Measurements from ENCODE around the gene TAF6. TPM values are rescaled to one million over a fixed set of nuclear protein-coding genes. Genes with fewer than 3 reads are reported as not detected.
A peak's percentile ranks its signal among the peaks of the same experiment; 100 is the strongest.

The TAF6 gene
- total RNA-seq, 1 donor from 2014 or later, result 22.9 TPM

DNA sequence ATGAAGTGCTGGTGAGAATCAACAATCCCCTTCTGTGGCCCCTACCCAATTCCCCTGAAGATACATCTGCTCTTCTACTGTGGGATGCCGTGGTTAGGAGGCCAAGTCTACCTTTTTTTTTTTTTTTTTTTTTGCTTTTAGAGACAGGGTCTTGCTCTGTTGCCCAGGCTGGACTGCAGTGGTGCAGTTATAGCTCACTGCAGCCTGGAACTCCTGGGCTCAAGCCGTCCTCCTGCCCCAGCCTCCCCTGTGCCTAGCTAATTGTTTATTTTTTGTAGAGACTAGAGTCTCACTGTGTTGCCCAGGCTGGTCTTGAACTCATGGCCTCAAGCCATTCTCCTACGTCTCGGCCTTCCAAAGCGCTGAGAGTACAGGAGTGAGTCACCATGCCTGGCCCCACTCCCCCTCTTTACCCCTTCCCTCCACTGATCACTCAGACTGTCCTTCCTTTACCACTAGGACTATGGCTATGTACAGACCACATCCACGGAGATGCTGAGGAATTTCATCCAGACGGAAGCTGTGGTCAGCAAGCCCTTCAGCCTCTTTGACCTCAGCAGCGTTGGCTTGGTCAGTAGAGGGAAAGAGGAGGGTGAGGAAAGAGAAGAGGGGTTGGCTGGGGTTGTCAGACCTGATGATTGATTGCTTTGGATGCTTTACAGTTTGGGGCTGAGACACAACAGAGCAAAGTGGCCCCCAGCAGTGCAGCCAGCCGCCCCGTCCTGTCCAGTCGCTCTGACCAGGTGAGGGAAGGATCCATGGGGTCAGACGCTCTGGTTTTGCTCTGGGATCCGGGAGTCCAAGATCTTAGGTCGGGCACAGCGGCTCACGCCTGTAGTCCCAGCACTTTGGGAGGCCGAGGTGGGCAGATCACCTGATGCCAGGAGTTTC, 16.0 kb downstream of the TAF6 start:
- TF ChIP-seq, protein P1, sequence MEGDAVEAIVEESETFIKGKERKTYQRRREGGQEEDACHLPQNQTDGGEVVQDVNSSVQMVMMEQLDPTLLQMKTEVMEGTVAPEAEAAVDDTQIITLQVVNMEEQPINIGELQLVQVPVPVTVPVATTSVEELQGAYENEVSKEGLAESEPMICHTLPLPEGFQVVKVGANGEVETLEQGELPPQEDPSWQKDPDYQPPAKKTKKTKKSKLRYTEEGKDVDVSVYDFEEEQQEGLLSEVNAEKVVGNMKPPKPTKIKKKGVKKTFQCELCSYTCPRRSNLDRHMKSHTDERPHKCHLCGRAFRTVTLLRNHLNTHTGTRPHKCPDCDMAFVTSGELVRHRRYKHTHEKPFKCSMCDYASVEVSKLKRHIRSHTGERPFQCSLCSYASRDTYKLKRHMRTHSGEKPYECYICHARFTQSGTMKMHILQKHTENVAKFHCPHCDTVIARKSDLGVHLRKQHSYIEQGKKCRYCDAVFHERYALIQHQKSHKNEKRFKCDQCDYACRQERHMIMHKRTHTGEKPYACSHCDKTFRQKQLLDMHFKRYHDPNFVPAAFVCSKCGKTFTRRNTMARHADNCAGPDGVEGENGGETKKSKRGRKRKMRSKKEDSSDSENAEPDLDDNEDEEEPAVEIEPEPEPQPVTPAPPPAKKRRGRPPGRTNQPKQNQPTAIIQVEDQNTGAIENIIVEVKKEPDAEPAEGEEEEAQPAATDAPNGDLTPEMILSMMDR (IDR thresholded peaks at IDR 0.05; ENCODE audit: insufficient read depth, low read length, severe bottlenecking), result no peak
- Histone ChIP-seq H3K36me3 (ENCODE audit: control insufficient read depth, insufficient read depth, low read length) (peaks cover 29% of the 10 kb centered on the region), H3K4me3 (ENCODE audit: low read depth, low read length) (no peak overlapping the region), H3K27me3 (ENCODE audit: control insufficient read depth, insufficient read depth, low read length) (no peaks in the 10 kb centered on the region)
- DNase-seq (ENCODE audit: low read depth) (no peak), FAIRE-seq (no peak)

DNA sequence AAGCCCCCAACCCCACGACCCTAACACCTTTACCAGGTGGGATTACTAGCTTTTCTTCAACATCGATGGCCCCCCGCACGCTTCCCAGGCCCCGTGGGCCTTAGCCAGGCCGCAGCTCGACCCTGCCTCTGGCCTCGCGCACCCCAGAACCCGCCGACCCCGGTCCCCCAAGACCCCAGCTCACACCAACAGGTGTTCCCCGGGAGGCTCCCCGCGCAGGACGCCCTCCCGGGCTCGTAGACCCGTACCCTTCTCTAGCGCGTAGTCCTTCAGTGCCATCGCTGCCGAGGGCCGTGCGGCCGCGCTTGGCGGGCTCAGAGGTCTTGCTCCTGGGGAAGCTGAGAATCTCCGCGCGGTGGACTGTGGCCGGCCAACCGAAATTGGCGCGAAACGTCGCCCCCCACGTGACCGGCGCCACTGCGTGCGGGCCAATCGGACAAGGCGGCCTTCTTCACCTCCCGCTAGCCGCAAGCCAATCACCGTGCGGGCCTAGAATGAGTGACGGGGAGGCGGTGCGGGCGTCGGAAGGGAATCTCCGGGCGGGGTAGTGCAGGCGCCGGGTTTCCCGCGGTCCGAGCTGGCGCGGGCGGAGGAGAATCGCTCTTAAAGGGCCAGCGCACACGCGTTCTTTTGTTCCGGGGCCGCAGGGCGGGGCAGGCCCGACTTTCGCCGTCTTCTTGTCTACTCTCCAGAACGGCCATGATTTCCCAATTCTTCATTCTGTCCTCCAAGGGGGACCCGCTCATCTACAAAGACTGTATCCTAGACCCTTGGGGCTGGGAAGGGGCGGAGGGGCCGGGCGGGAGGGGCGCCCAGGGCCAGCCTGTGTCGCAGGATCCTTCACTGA, 17.9 kb downstream of the TAF6 start, which contains the start of the genes AP4M1 and MCM7:
TSS of gene AP4M1 (plus strand) at position 628 of the 847 bp plus-strand sequence. CDS start at position 700, 72 bp downstream.
TSS of gene MCM7 (minus strand) at position 382 of the 847 bp plus-strand sequence. CDS start at position 279, 103 bp downstream.
- Histone ChIP-seq H3K4me3 (ENCODE audit: low read depth, low read length) (peak within 1 kb of the TSS; percentile 69), H3K36me3 (ENCODE audit: control insufficient read depth, insufficient read depth, low read length) (peaks cover 32% of the 10 kb centered on the region), H3K27me3 (ENCODE audit: control insufficient read depth, insufficient read depth, low read length) (no peaks in the 10 kb centered on the region)
- peak; percentile 92 for DNase-seq (ENCODE audit: low read depth)
- FAIRE-seq, result no peak
- TF ChIP-seq, protein P1 (IDR thresholded peaks at IDR 0.05; ENCODE audit: insufficient read depth, low read length, severe bottlenecking), result no peak

DNA sequence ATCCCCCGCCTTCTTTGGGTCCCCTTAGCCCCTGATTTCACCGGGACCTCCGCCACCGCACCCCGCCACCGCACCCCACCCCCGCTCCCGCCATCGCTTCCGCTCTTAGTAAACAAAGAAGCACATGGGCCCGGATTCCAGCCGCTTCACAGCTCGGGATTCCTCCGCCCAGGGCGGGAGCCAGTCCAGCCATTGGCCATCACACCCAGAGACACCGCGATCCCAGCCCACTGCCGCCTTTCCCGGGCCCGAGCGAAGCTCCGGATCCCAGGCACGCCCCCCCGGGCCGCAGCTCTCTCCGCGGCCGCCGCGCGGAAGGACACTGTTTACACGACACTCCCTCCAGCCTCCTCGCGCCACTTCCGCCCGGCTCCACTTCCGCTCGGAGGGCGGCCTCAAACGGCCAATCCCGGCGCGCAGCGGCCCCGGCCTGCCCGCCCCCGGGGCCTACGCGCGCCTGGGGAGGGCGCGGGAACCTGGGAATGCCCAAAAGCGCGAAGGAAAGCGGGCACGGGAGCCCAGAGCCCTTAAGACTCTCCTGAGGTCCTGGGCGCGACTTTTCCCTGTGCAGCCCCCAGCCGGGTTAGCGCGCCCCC, 18.6 kb downstream of the TAF6 start:
- H3K27me3 ChIP-seq (ENCODE audit: control insufficient read depth, insufficient read depth, low read length), result no peaks in the 10 kb centered on the region
- DNase-seq (ENCODE audit: low read depth) (peak; percentile 81), FAIRE-seq (no peak)
- TF ChIP-seq, protein P1 (IDR thresholded peaks at IDR 0.05; ENCODE audit: insufficient read depth, low read length, severe bottlenecking), result no peak
- peaks cover 34% of the 10 kb centered on the region for H3K36me3 ChIP-seq (ENCODE audit: control insufficient read depth, insufficient read depth, low read length)
- peak overlapping the region; percentile 69 for H3K4me3 ChIP-seq (ENCODE audit: low read depth, low read length)

DNA sequence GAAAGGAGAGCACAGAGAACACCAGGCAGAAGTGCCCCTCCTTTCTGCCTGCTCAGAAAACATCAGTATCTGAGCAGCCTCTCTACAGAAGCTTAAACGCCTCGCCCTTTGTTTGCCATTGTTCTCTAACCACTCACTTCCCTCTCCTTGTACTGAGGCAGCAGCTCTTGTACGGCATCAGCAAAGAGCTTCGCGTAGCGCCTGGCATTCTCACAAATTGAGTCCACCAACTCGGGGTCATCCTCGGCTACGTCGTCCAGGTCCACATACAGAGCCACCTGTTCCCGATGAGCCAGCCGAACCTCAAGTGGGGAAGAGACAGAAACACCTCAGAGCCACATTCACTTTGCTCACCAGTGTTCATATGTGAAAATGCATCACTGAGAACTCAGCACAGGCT, 19.7 kb downstream of the TAF6 start:
- H3K27me3 ChIP-seq (ENCODE audit: control insufficient read depth, insufficient read depth, low read length), result no peaks in the 10 kb centered on the region
- TF ChIP-seq, protein P1 (IDR thresholded peaks at IDR 0.05; ENCODE audit: insufficient read depth, low read length, severe bottlenecking), result no peak
- H3K4me3 ChIP-seq (ENCODE audit: low read depth, low read length), result peak overlapping the region; percentile 69
- FAIRE-seq, result no peak
- no peak for DNase-seq (ENCODE audit: low read depth)
- H3K36me3 ChIP-seq (ENCODE audit: control insufficient read depth, insufficient read depth, low read length), result peaks cover 33% of the 10 kb centered on the region

DNA sequence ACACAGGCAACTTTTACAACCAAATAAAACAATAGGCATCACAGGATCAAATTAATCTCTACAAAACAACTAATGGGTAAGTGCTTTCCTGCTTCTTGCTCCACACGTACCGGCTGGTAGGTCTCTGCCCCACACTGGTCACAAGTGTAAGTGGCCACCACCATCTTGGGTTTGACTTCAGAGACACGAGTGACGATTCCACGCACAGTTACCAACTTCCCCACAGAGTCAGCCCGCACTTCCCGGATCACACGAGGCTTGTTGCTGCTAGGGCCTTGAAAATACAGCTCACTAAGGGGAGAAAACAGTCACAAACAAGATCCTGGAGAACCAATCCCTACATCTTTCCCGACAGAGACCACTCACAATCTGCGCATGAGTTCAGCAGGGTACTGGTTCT, 20.2 kb downstream of the TAF6 start:
- Histone ChIP-seq H3K36me3 (ENCODE audit: control insufficient read depth, insufficient read depth, low read length) (peaks cover 36% of the 10 kb centered on the region), H3K27me3 (ENCODE audit: control insufficient read depth, insufficient read depth, low read length) (no peaks in the 10 kb centered on the region), H3K4me3 (ENCODE audit: low read depth, low read length) (no peak overlapping the region)
- TF ChIP-seq, protein P1 (IDR thresholded peaks at IDR 0.05; ENCODE audit: insufficient read depth, low read length, severe bottlenecking), result no peak
- FAIRE-seq, result no peak
- no peak for DNase-seq (ENCODE audit: low read depth)
